ENCODE measurements around the gene FAM107B. TPM values are rescaled to one million over a fixed set of nuclear protein-coding genes. Genes with fewer than 3 reads are reported as not detected.

The FAM107B gene
- total and polyA plus RNA-seq, 10 of the 15 experiments (the other 5 are each of a cell fraction or from before 2014, with no cell fraction given) = 22.9 to 162 (median 86.6) TPM

DNA sequence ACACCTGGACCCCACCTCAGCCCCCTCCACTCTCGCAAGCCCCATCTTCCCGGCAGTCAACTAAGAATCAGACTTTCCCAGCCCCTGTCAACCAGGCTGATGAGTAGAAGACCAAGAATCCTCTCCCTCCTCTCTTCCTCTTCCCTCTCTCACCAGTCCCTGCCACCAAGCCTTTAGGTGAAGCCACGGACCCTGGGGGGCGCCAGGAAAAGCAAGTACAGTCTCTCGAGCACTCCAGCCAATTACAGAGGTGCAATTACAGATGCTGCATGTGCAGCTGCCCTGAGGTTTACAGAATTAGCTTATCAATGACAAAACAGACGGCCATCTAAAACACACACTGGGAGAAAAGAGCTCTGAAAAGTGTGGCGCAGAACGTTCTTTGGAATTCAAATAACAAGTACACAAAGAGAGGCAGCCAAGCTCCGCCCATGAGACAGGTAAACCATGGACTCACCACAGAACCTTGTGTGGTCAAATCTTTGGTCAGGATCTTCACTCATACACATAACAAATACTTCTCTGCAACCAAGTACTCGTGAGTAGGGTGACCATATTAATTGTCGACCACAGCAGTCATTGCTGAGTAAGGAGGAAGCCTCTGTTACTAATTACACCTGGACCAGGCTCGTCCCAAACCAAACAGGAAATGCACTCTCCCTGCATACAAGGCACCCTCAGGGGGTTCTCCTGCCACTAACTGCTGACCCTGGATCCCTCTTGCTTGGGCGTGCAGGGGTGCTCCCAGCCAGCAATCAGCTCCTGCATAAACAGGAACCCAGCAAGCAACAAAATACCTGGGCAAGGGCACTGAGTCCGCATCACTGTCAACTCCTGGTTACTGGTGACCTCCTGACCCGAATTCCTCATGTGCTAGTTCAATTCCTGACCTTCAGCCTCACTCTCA, 189.2 kb downstream of the FAM107B start:
- RAD21 ChIA-PET (ENCODE audit: unreplicated experiment) = no interaction called here
- ATAC-seq = peak; percentile 12
- peaks cover 80% of the 10 kb centered on the region for H3K79me2 ChIP-seq (ENCODE audit: control insufficient read depth, insufficient read depth, low read length)
- SMC1A ChIA-PET (ENCODE audit: uncharacterized antibody, unreplicated experiment) = interaction anchor here (0.6 kb wide), 1 partner anchor 40 kb away, joined by 3 read pairs; no protein-coding TSS in a partner anchor
- H3K4me1 ChIP-seq (ENCODE audit: control insufficient read depth, insufficient read depth, low read length) = peaks cover 64% of the 10 kb centered on the region
- no peak for FAIRE-seq
- no peak overlapping the region for H2AFZ ChIP-seq (ENCODE audit: control insufficient read depth, low read depth, low read length)
- TF ChIP-seq ZBTB4 (CRISPR knock-in tag; IDR thresholded peaks at IDR 0.05) (no peak), BCL3 (IDR thresholded peaks at IDR 0.05; ENCODE audit: borderline replicate concordance, insufficient read depth, low read depth, low read length, poor library complexity, severe bottlenecking) (peak; percentile 73), NBN (IDR thresholded peaks at IDR 0.05) (no peak), CHD2 (IDR thresholded peaks at IDR 0.05; ENCODE audit: borderline replicate concordance, low read depth, low read length) (no peak), NR2C1 (IDR thresholded peaks at IDR 0.05) (no peak), EP300 (IDR thresholded peaks at IDR 0.05; ENCODE audit: borderline replicate concordance in 1 of 2, control insufficient read depth in 1 of 2, low read depth in 2 of 2, low read length in 2 of 2) (0 out of 4 replicates have a peak, but pooled peaks of 1 of the 2 experiments have one; percentile 29), POLR2A (IDR thresholded peaks at IDR 0.05; ENCODE audit: low read depth, low read length) (0 out of 2 replicates have a peak, but pooled peaks have one; percentile 15), NR2C2 (IDR thresholded peaks at IDR 0.05; ENCODE audit: borderline replicate concordance, control insufficient read depth, insufficient read length, low read depth) (no peak), IKZF1 (conservative IDR thresholded peaks at IDR 0.05) (peak; percentile 31), WRNIP1 (IDR thresholded peaks at IDR 0.05; ENCODE audit: borderline replicate concordance, low read depth, low read length) (no peak), ETV6 (conservative IDR thresholded peaks at IDR 0.05 in 1 of 2, IDR thresholded peaks at IDR 0.05 in 1 of 2; ENCODE audit: borderline replicate concordance in 1 of 2, low read depth in 1 of 2) (no peak), RUNX3 (IDR thresholded peaks at IDR 0.05; ENCODE audit: low read length) (peak; percentile 50), BACH1 (IDR thresholded peaks at IDR 0.05; ENCODE audit: borderline replicate concordance) (0 out of 2 replicates have a peak, but pooled peaks have one; percentile 5), FOS (IDR thresholded peaks at IDR 0.05; ENCODE audit: borderline replicate concordance, extremely low read depth, insufficient read length) (no peak), CBX5 (IDR thresholded peaks at IDR 0.05; ENCODE audit: low read depth) (no peak), BHLHE40 (IDR thresholded peaks at IDR 0.05; ENCODE audit: borderline replicate concordance in 1 of 2, low read depth in 2 of 2, low read length in 1 of 2) (peak in 1 of 2 experiments; percentile 32; a peak in 1 of 4 replicates), NFXL1 (IDR thresholded peaks at IDR 0.05; ENCODE audit: borderline replicate concordance) (no peak)
- BruUV-seq (replicated peaks) = no TSS peak
- no peaks in the 10 kb centered on the region; the same call in 2 of the 3 replicates for H3K9me3 ChIP-seq (replicated peaks; ENCODE audit: control insufficient read depth, insufficient read depth, low read length)
- DNase-seq (ENCODE audit: low read depth, low spot score) = no peak
- intact Hi-C loops (cut with micrococcal nuclease; ENCODE audit: unreplicated experiment) (loop anchor here (5.0 kb wide), 1 partner anchor 62 kb away; no protein-coding TSS in a partner anchor), in situ Hi-C loops (cut with MboI) (no loop called here)
- no peak overlapping the region for H3K9ac ChIP-seq (ENCODE audit: control insufficient read depth, insufficient read depth, low read length)
- no peaks in the 10 kb centered on the region for H3K27me3 ChIP-seq (replicated peaks in 1 of 2; ENCODE audit: control insufficient read depth in 2 of 2, insufficient read depth in 2 of 2, low read length in 1 of 2)
- POLR2A ChIA-PET = no interaction called here
- H3K4me3 ChIP-seq = no peak overlapping the region; the same call in 1 of the 2 replicates
- peak overlapping the region; percentile 45 for H3K4me2 ChIP-seq (ENCODE audit: control insufficient read depth, insufficient read depth)
- whole genome bisulfite sequencing (ENCODE audit: insufficient coverage, insufficient replicate concordance, low lambda C conversion rate, missing lambda C conversion rate) = 58% methylated on average over 15 of the region's 15 CpGs
- H3K36me3 ChIP-seq (ENCODE audit: control insufficient read depth in 2 of 2, insufficient read depth in 2 of 2, low read length in 1 of 2) = peaks cover 5 to 8% of the 10 kb centered on the region in 2 experiments; a peak in 3 of 4 replicates
- peak overlapping the region; percentile 48 for H3K27ac ChIP-seq (ENCODE audit: control insufficient read depth, insufficient read depth)
- CTCF ChIA-PET = interaction anchor here (0.6 kb wide), 2 partner anchors 386 to 543 kb away, joined by 3 read pairs; no protein-coding TSS in a partner anchor
- no peaks in the 10 kb centered on the region for H4K20me1 ChIP-seq (ENCODE audit: control insufficient read depth, insufficient read depth)

Data from GM12878 (cell line).